ENCODE results near the gene PANK1. TPM values are rescaled to one million over a fixed set of nuclear protein-coding genes. Genes with fewer than 3 reads are reported as not detected.

The PANK1 gene
- total and polyA plus RNA-seq, 2 donors (not counting 3 experiments of a cell fraction or from before 2014, with no cell fraction given) = 2.0 to 6.3 TPM

DNA sequence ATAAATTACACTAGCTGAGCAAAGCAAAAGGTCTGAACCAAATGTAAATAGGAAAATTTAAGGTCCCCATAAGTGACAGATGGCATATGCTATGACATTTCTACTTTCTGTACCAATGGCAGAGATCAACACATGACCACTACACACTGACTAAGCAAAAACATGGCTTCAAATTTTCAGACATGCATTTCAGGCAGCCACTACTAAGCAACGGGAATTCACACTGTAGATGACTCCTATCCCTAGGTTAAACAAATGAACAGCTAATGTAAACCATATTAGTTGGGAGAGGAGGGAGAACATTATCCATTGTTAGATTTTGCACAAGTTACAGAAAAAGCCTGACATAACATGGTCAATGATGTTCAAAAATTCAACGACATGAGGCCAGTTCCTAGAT lies 45.0 kb upstream of the PANK1 start:
- intact Hi-C loops (cut with micrococcal nuclease) (no loop called here), dilution Hi-C loops (cut with MboI; ENCODE audit: extremely low pct_ligation_motif_present, low sequenced_read_pairs) (no loop called here)
- no peak overlapping the region for H2AFZ ChIP-seq (ENCODE audit: low read depth, low read length)
- no peak overlapping the region for H3K27ac ChIP-seq (ENCODE audit: insufficient read depth, low read depth, low read length)
- DNase-seq (ENCODE audit: low read depth, low spot score) = no peak
- no peaks in the 10 kb centered on the region for H3K79me2 ChIP-seq (ENCODE audit: control insufficient read depth, insufficient read depth, low read length)
- no peaks in the 10 kb centered on the region for H4K20me1 ChIP-seq (replicated peaks; ENCODE audit: control insufficient read depth, extremely low read depth, insufficient read depth, low read length)
- no peaks in the 10 kb centered on the region for H3K9me3 ChIP-seq (replicated peaks; ENCODE audit: control insufficient read depth, insufficient read depth, low read length)
- no TSS peak for BruUV-seq (replicated peaks)
- no peaks in the 10 kb centered on the region for H3K4me1 ChIP-seq (ENCODE audit: control insufficient read depth, extremely low read depth, insufficient read depth, low read length)
- no peaks in the 10 kb centered on the region for H3K27me3 ChIP-seq (ENCODE audit: control insufficient read depth in 2 of 2, insufficient read depth in 2 of 2, low read length in 2 of 2)
- POLR2A ChIA-PET = no interaction called here
- no peak overlapping the region for H3K4me2 ChIP-seq (ENCODE audit: insufficient read depth, low read length)
- H3K36me3 ChIP-seq (ENCODE audit: control insufficient read depth in 2 of 2, extremely low read depth in 1 of 2, insufficient read depth in 2 of 2, low read length in 2 of 2) = no peaks in the 10 kb centered on the region
- CTCF ChIA-PET = interaction anchor here (1.6 to 2.6 kb wide), 2 partner anchors 11 kb away, joined by 4 to 7 read pairs; partner anchors contain the start of gene KIF20B
- no peaks in the 10 kb centered on the region for H3K9me1 ChIP-seq (replicated peaks; ENCODE audit: control insufficient read depth, extremely low read depth, insufficient read depth, low read length)
- no peak overlapping the region for H3K4me3 ChIP-seq (replicated peaks in 1 of 3; ENCODE audit: insufficient read depth in 1 of 3, low read depth in 1 of 3, low read length in 3 of 3)
- TF ChIP-seq EZH2 (IDR thresholded peaks at IDR 0.05; ENCODE audit: borderline replicate concordance, low read depth, low read length, severe bottlenecking) = no peak
- no peak for TF ChIP-seq MYC (IDR thresholded peaks at IDR 0.05; ENCODE audit: low read depth, low read length)
- no peak for TF ChIP-seq POLR2A (IDR thresholded peaks at IDR 0.05; ENCODE audit: low read depth, low read length)
- TF ChIP-seq JUN (IDR thresholded peaks at IDR 0.05; ENCODE audit: borderline replicate concordance, insufficient read depth, insufficient read length, low read depth) = no peak
- TF ChIP-seq POLR2AphosphoS5 (IDR thresholded peaks at IDR 0.05; ENCODE audit: insufficient read depth, low read depth, low read length) = no peak
- no peak for TF ChIP-seq GATA2 (IDR thresholded peaks at IDR 0.05; ENCODE audit: insufficient read depth, insufficient read length, low read depth, low read length)
- no peak overlapping the region for H3K9ac ChIP-seq (replicated peaks; ENCODE audit: extremely low read depth, insufficient read depth, low read length)
- peak; percentile 37 for FAIRE-seq

DNA sequence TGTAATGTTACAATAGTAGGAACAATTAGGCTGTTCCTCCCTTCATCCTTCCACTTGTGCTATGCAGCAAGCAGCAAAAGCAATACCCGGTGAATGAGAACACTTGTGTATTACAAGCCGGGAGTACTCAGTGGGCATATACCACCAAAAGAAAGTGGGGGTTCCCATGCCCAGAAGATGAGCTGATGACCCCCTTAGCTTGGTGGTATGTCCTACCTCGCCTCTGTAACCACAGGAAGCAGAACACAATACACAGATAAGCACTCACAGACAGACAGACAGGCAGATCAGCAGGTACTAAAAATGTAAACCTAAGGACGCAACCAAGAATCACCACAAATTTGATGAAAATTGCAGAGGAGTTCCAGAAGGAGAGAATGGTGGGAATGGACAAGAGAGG lies 40.9 kb upstream of the PANK1 start:
- no peaks in the 10 kb centered on the region for H3K36me3 ChIP-seq (ENCODE audit: control insufficient read depth in 2 of 2, extremely low read depth in 1 of 2, insufficient read depth in 2 of 2, low read length in 2 of 2)
- no peaks in the 10 kb centered on the region for H3K4me1 ChIP-seq (ENCODE audit: control insufficient read depth, extremely low read depth, insufficient read depth, low read length)
- H3K79me2 ChIP-seq (ENCODE audit: control insufficient read depth, insufficient read depth, low read length) = no peaks in the 10 kb centered on the region
- dilution Hi-C loops (cut with MboI; ENCODE audit: extremely low pct_ligation_motif_present, low sequenced_read_pairs) (no loop called here), intact Hi-C loops (cut with micrococcal nuclease) (no loop called here)
- H3K9ac ChIP-seq (replicated peaks; ENCODE audit: extremely low read depth, insufficient read depth, low read length) = no peak overlapping the region
- no peaks in the 10 kb centered on the region for H3K27me3 ChIP-seq (ENCODE audit: control insufficient read depth in 2 of 2, insufficient read depth in 2 of 2, low read length in 2 of 2)
- H3K4me3 ChIP-seq (replicated peaks in 1 of 3; ENCODE audit: insufficient read depth in 1 of 3, low read depth in 1 of 3, low read length in 3 of 3) = no peak overlapping the region
- no peaks in the 10 kb centered on the region for H4K20me1 ChIP-seq (replicated peaks; ENCODE audit: control insufficient read depth, extremely low read depth, insufficient read depth, low read length)
- H2AFZ ChIP-seq (ENCODE audit: low read depth, low read length) = no peak overlapping the region
- H3K27ac ChIP-seq (ENCODE audit: insufficient read depth, low read depth, low read length) = no peak overlapping the region
- FAIRE-seq (no peak), DNase-seq (ENCODE audit: low read depth, low spot score) (no peak)
- H3K9me3 ChIP-seq (replicated peaks; ENCODE audit: control insufficient read depth, insufficient read depth, low read length) = no peaks in the 10 kb centered on the region
- no peak overlapping the region for H3K4me2 ChIP-seq (ENCODE audit: insufficient read depth, low read length)
- no TSS peak for BruUV-seq (replicated peaks)
- no peaks in the 10 kb centered on the region for H3K9me1 ChIP-seq (replicated peaks; ENCODE audit: control insufficient read depth, extremely low read depth, insufficient read depth, low read length)
- ChIA-PET POLR2A (no interaction called here), CTCF (no interaction called here)
- TF ChIP-seq GATA2 (IDR thresholded peaks at IDR 0.05; ENCODE audit: insufficient read depth, insufficient read length, low read depth, low read length) = no peak
- TF ChIP-seq POLR2AphosphoS5 (IDR thresholded peaks at IDR 0.05; ENCODE audit: insufficient read depth, low read depth, low read length) = no peak
- TF ChIP-seq, protein P1, sequence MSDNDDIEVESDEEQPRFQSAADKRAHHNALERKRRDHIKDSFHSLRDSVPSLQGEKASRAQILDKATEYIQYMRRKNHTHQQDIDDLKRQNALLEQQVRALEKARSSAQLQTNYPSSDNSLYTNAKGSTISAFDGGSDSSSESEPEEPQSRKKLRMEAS (IDR thresholded peaks at IDR 0.05; ENCODE audit: insufficient read depth, insufficient read length) = no peak
- TF ChIP-seq JUN (IDR thresholded peaks at IDR 0.05; ENCODE audit: borderline replicate concordance, insufficient read depth, insufficient read length, low read depth) = no peak
- TF ChIP-seq, protein P2, sequence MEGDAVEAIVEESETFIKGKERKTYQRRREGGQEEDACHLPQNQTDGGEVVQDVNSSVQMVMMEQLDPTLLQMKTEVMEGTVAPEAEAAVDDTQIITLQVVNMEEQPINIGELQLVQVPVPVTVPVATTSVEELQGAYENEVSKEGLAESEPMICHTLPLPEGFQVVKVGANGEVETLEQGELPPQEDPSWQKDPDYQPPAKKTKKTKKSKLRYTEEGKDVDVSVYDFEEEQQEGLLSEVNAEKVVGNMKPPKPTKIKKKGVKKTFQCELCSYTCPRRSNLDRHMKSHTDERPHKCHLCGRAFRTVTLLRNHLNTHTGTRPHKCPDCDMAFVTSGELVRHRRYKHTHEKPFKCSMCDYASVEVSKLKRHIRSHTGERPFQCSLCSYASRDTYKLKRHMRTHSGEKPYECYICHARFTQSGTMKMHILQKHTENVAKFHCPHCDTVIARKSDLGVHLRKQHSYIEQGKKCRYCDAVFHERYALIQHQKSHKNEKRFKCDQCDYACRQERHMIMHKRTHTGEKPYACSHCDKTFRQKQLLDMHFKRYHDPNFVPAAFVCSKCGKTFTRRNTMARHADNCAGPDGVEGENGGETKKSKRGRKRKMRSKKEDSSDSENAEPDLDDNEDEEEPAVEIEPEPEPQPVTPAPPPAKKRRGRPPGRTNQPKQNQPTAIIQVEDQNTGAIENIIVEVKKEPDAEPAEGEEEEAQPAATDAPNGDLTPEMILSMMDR (IDR thresholded peaks at IDR 0.05; ENCODE audit: extremely low read depth in 1 of 2, insufficient read depth in 1 of 2, low read depth in 1 of 2, low read length in 2 of 2) = no peak
- no peak for TF ChIP-seq FOS (IDR thresholded peaks at IDR 0.05; ENCODE audit: borderline replicate concordance, insufficient read depth, low read length)

All from endothelial cell of umbilical vein (primary cell).